IMR-90 (cell line): ENCODE measurements around the gene LTBP2. TPM values are rescaled to one million over a fixed set of nuclear protein-coding genes. Genes with fewer than 3 reads are reported as not detected.

ENCODE experiments used
- ATAC-seq: fragments of 200-7000 bp; cut with Tn5 transposase; 2 replicates; pipeline ENCODE4 v1.9.1; 2020; ENCODE audit warnings: low read depth, mild to moderate bottlenecking, moderate library complexity
- BruUV-seq: library from RNA; stranded (reverse); fragments of 400-500 nt; replicated peaks from 2 replicates; lab custom pipeline; 2021; lab: Mats Ljungman, UMichigan
- CTCF ChIA-PET: fragments of 300-600 bp; formaldehyde crosslinking; extraction: SDS; loops from one replicate; lab custom pipeline; 2021; ENCODE audit warnings: antibody characterized with exemption; lab: Yijun Ruan, JAX
- POLR2A ChIA-PET: fragments of 300-600 bp; sonication (Branson Sonifier 250); formaldehyde crosslinking; loops from one replicate; lab custom pipeline; 2022; ENCODE audit warnings: antibody characterized with exemption; ENCODE audit not compliant: unreplicated experiment; lab: Charles Lee
- DNase-seq: peaks from one replicate; pipeline ENCODE4 v3.0.0; 2013
- H2AFZ ChIP-seq: replicated peaks from 2 replicates; pipeline ENCODE3; 2013; ENCODE audit warnings: low read length, mild to moderate bottlenecking; ENCODE audit not compliant: poor library complexity
- H2AK5ac ChIP-seq: 2 replicates; pipeline ENCODE4 v1.6.1; 2013; ENCODE audit warnings: low read depth, low read length, inconsistent platforms
- H2AK9ac ChIP-seq: replicated peaks from 2 replicates; pipeline ENCODE3; 2013; ENCODE audit warnings: mild to moderate bottlenecking, low read depth, low read length, moderate library complexity; ENCODE audit not compliant: poor library complexity
- H2BK120ac ChIP-seq: 2 replicates; pipeline ENCODE4 v1.6.1; 2013; ENCODE audit warnings: low read depth, low read length, inconsistent platforms
- H2BK15ac ChIP-seq: 3 replicates; pipeline ENCODE4 v1.6.1; 2013; ENCODE audit warnings: low read depth, low read length, inconsistent platforms
- H2BK20ac ChIP-seq: 2 replicates; pipeline ENCODE4 v1.6.1; 2013; ENCODE audit warnings: low read depth, mild to moderate bottlenecking, inconsistent platforms, low read length, moderate library complexity
- H2BK5ac ChIP-seq: 2 replicates; pipeline ENCODE4 v1.6.1; 2013; ENCODE audit warnings: mild to moderate bottlenecking, low read depth, low read length, inconsistent platforms; ENCODE audit not compliant: poor library complexity, severe bottlenecking
- H3K14ac ChIP-seq: replicated peaks from 2 replicates; pipeline ENCODE4 v1.6.1; 2013; ENCODE audit warnings: low read depth, low read length, inconsistent platforms
- H3K18ac ChIP-seq: 2 replicates; pipeline ENCODE4 v1.6.1; 2013; ENCODE audit warnings: low read depth, low read length, control low read depth
- H3K23ac ChIP-seq: 2 replicates; pipeline ENCODE4 v1.6.1; 2013; ENCODE audit warnings: low read depth, low read length, inconsistent platforms
- H3K27ac ChIP-seq: 2 replicates; pipeline ENCODE4 v1.5.1; 2013; ENCODE audit warnings: mild to moderate bottlenecking, control low read depth, low read length; ENCODE audit not compliant: insufficient read depth
- H3K27me3 ChIP-seq: 2 replicates; pipeline ENCODE4 v1.6.1; 2013; ENCODE audit warnings: low read length; ENCODE audit not compliant: control insufficient read depth, insufficient read depth
- H3K36me3 ChIP-seq: 2 replicates; pipeline ENCODE4 v1.6.1; 2013; ENCODE audit warnings: low read length, mixed read lengths; ENCODE audit not compliant: control insufficient read depth, insufficient read depth
- H3K4ac ChIP-seq: 2 replicates; pipeline ENCODE4 v1.6.1; 2013; ENCODE audit warnings: low read depth, low read length, inconsistent platforms
- H3K4me1 ChIP-seq: 2 replicates; pipeline ENCODE4 v1.6.1; 2013; ENCODE audit warnings: low read length, mixed read lengths; ENCODE audit not compliant: control insufficient read depth, insufficient read depth
- H3K4me2 ChIP-seq: 2 replicates; pipeline ENCODE4 v1.6.1; 2013; ENCODE audit warnings: low read depth, mild to moderate bottlenecking, control low read depth, low read length, moderate library complexity
- H3K4me3 ChIP-seq: 2 replicates; pipeline ENCODE4 v1.5.1; 2013; ENCODE audit warnings: low read depth, mild to moderate bottlenecking, control low read depth, low read length, moderate library complexity; ENCODE audit not compliant: insufficient read depth
- H3K56ac ChIP-seq: 2 replicates; pipeline ENCODE4 v1.6.1; 2013; ENCODE audit warnings: low read length, inconsistent platforms; ENCODE audit not compliant: insufficient read depth; ENCODE audit errors: extremely low read depth
- H3K79me1 ChIP-seq, 2 experiments: 2 replicates each; pipeline ENCODE4 v1.6.1; 2013; ENCODE audit warnings: low read length in 2 of 2, inconsistent platforms in 1 of 2, low read depth in 1 of 2
- H3K9ac ChIP-seq: 2 replicates; pipeline ENCODE4 v1.6.1; 2013; ENCODE audit warnings: low read depth, low read length, control low read depth
- H3K9me1 ChIP-seq: 2 replicates; pipeline ENCODE4 v1.6.1; 2013; ENCODE audit warnings: low read length, inconsistent platforms; ENCODE audit not compliant: insufficient read depth
- H3K9me3 ChIP-seq: 2 replicates; pipeline ENCODE4 v1.6.1; 2013; ENCODE audit warnings: low read length; ENCODE audit not compliant: control insufficient read depth, insufficient read depth
- H4K20me1 ChIP-seq: 2 replicates; pipeline ENCODE4 v1.6.1; 2013; ENCODE audit warnings: low read length, inconsistent platforms; ENCODE audit not compliant: insufficient read depth
- H4K5ac ChIP-seq: 2 replicates; pipeline ENCODE4 v1.6.1; 2013; ENCODE audit warnings: mild to moderate bottlenecking, low read depth, low read length, control low read depth
- H4K8ac ChIP-seq, 2 experiments: 2 replicates each; pipeline ENCODE4 v1.6.1; 2013; ENCODE audit warnings: low read depth in 2 of 2, low read length in 2 of 2, control low read depth in 1 of 2, inconsistent platforms in 1 of 2
- H4K91ac ChIP-seq: 2 replicates; pipeline ENCODE4 v1.6.1; 2013; ENCODE audit warnings: low read depth, low read length, inconsistent platforms; ENCODE audit not compliant: insufficient read depth
- BHLHE40 ChIP-seq: fragments of 150-350 bp; IDR thresholded peaks from 2 replicates; pipeline ENCODE4 v1.6.1; 2016; ENCODE audit warnings: mild to moderate bottlenecking, low read depth, low read length
- CEBPB ChIP-seq: IDR thresholded peaks from 2 replicates; pipeline ENCODE4 v1.6.1; 2012; ENCODE audit warnings: low read depth, low read length, improper control_type of control experiment
- CHD1 ChIP-seq: IDR thresholded peaks from 2 replicates; pipeline ENCODE4 v1.6.1; 2012; ENCODE audit warnings: low read depth, low read length, improper control_type of control experiment
- MAFK ChIP-seq: IDR thresholded peaks from 2 replicates; pipeline ENCODE4 v1.6.1; 2012; ENCODE audit warnings: low read depth, low read length, improper control_type of control experiment
- MAZ ChIP-seq: IDR thresholded peaks from 2 replicates; pipeline ENCODE4 v1.6.1; 2012; ENCODE audit warnings: low read depth, mild to moderate bottlenecking, low read length, improper control_type of control experiment, moderate library complexity, borderline replicate concordance
- MXI1 ChIP-seq: IDR thresholded peaks from 2 replicates; pipeline ENCODE4 v1.6.1; 2012; ENCODE audit warnings: low read depth, mild to moderate bottlenecking, low read length, moderate library complexity, borderline replicate concordance
- NFE2L2 ChIP-seq: fragments of 150-350 bp; IDR thresholded peaks from 2 replicates; pipeline ENCODE4 v1.6.1; 2016; ENCODE audit warnings: low read depth, mild to moderate bottlenecking, low read length
- POLR2A ChIP-seq: IDR thresholded peaks from 2 replicates; pipeline ENCODE4 v1.6.1; 2012; ENCODE audit warnings: mild to moderate bottlenecking, low read depth, low read length
- RAD21 ChIP-seq: IDR thresholded peaks from 2 replicates; pipeline ENCODE4 v1.6.1; 2012; ENCODE audit warnings: low read length, improper control_type of control experiment
- RCOR1 ChIP-seq: IDR thresholded peaks from 2 replicates; pipeline ENCODE4 v1.6.1; 2012; ENCODE audit warnings: mild to moderate bottlenecking, low read length, improper control_type of control experiment; ENCODE audit not compliant: insufficient replicate concordance
- RFX5 ChIP-seq: IDR thresholded peaks from 2 replicates; pipeline ENCODE4 v1.8.0; 2012; ENCODE audit warnings: low read depth, mild to moderate bottlenecking, low read length, moderate library complexity
- SMC3 ChIP-seq: fragments of 150-350 bp; IDR thresholded peaks from 2 replicates; pipeline ENCODE4 v1.6.1; 2016; ENCODE audit warnings: low read depth, mild to moderate bottlenecking, antibody characterized with exemption, low read length, moderate library complexity
- WGBS, 2 experiments: methylation state at CpG; one replicate each; pipeline versions ENCODE4 v1.1.5 to v1.1.7; 2013; ENCODE audit warnings: missing lambda C conversion rate in 2 of 2; ENCODE audit not compliant: insufficient read length in 1 of 2; ENCODE audit errors: extremely low coverage in 2 of 2; 5-methylcytosine and 5-hydroxymethylcytosine counted together
- dilution Hi-C: fragments of 300-500 bp; cut with HindIII; formaldehyde crosslinking; loops from one replicate; pipeline ENCODE4 v1.14.3; 2018; ENCODE audit warnings: low sequenced_read_pairs; ENCODE audit not compliant: unreplicated experiment
- in situ Hi-C: fragments of 300-500 bp; cut with MboI; formaldehyde crosslinking; loops from 3 replicates; pipeline ENCODE4 v1.14.3; 2019; ENCODE audit warnings: low sequenced_read_pairs, inconsistent platforms, mixed read lengths
- intact Hi-C: fragments of 100-400 bp; cut with micrococcal nuclease; formaldehyde crosslinking; loops from 2 replicates; pipeline ENCODE4 v1.10.0; 2022
- polyA plus RNA-seq, 3 experiments: library from polyadenylated mRNA; depleted of rRNA; stranded (reverse); fragments of >200 nt; gene quantifications; 2 replicates each; pipeline ENCODE4 v1.2.3, GENCODE V29; 2012; ENCODE audit warnings: low replicate concordance in 1 of 3
- total RNA-seq: library from RNA; depleted of rRNA; stranded (reverse); fragments of >200 nt; gene quantifications from 2 replicates; pipeline ENCODE4 v1.2.3, GENCODE V29; 2012
- TF ChIP-seq, protein P1 (sequence below): fragments of 150-350 bp; IDR thresholded peaks from 2 replicates; pipeline ENCODE4 v1.6.1; 2016; ENCODE audit warnings: low read depth, mild to moderate bottlenecking, low read length, moderate library complexity, borderline replicate concordance
- TF ChIP-seq, protein P2 (sequence below): conservative IDR thresholded peaks from 2 replicates; pipeline ENCODE4 v1.5.1; 2012; ENCODE audit warnings: mild to moderate bottlenecking, low read depth, low read length, improper control_type of control experiment

The LTBP2 gene
- total and polyA plus RNA-seq, 2 of the 4 experiments (the other 2 are of a cell fraction), result 23.8 to 79.3 TPM

DNA sequence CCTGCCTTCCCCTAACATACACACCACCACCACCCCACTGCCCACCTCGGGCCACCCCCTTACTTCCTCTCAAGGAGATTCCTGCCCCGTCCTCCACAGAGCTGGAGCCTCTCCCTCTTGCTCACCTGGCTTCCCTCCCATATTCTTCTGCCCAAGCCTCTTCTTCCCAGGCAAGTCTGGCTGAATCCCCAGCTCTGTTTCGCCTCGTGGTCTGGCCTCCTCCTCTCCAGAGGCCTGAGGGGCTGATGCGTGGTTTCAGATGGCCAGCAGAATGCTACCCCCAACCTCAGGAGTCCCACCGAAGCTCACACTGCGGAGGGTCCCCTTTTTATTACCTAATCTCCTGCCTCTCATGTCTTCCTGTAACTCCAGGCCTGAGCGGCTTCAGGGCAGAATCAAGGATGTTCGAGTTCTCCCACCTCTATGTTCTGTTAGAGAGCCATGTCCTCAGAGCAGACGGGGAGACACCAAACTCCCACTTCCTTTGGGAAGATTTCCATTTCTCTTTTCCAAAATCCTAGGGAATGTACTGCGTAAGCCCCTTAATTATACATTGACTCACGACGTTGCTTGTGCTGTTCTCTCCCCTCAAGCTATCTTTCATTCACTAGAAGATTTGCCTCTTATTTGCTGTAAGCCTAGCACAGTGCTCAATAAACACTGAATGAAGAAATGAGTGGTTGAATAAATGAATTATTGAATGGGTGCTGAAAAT is 33.9 kb upstream of the LTBP2 start:
- Histone ChIP-seq H4K8ac (no peak overlapping the region), H3K79me1 (0 out of 4 replicates have a peak, but pooled peaks cover 0 to 4% of the 10 kb centered on the region in 2 experiments), H3K36me3 (no peaks in the 10 kb centered on the region), H3K18ac (no peak overlapping the region), H3K23ac (no peak overlapping the region), H2AK9ac (peak overlapping the region; percentile 18), H2BK120ac (no peak overlapping the region), H3K4me1 (peaks cover 32% of the 10 kb centered on the region), H3K56ac (no peak overlapping the region), H4K20me1 (no peaks in the 10 kb centered on the region), H2BK15ac (no peak overlapping the region), H3K4me3 (no peak overlapping the region), H3K9me3 (no peaks in the 10 kb centered on the region), H3K4ac (no peak overlapping the region; the same call in 1 of the 2 replicates), H3K14ac (no peak overlapping the region), H2BK5ac (no peak overlapping the region), H3K9me1 (peaks cover 23% of the 10 kb centered on the region), H2BK20ac (no peak overlapping the region), H2AK5ac (peak overlapping the region; percentile 16), H3K4me2 (no peak overlapping the region), H3K27ac (no peak overlapping the region), H4K5ac (no peak overlapping the region), H4K91ac (no peak overlapping the region), H3K9ac (no peak overlapping the region), H3K27me3 (no peaks in the 10 kb centered on the region), H2AFZ (peak overlapping the region; percentile 28)
- ChIA-PET POLR2A (no interaction called here), CTCF (no interaction called here)
- no peak for DNase-seq
- BruUV-seq, result no TSS peak
- in situ Hi-C loops, result no loop called here
- intact Hi-C loops, result no loop called here
- dilution Hi-C loops, result no loop called here
- 77% methylated on average over 6 of the region's 13 CpGs; no CpG with 5 or more reads in 1 of the 2 experiments for WGBS, 2 experiments
- TF ChIP-seq, protein P1, sequence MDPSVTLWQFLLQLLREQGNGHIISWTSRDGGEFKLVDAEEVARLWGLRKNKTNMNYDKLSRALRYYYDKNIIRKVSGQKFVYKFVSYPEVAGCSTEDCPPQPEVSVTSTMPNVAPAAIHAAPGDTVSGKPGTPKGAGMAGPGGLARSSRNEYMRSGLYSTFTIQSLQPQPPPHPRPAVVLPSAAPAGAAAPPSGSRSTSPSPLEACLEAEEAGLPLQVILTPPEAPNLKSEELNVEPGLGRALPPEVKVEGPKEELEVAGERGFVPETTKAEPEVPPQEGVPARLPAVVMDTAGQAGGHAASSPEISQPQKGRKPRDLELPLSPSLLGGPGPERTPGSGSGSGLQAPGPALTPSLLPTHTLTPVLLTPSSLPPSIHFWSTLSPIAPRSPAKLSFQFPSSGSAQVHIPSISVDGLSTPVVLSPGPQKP, result no peak
- no peak for TF ChIP-seq MXI1
- no peak for TF ChIP-seq RAD21
- TF ChIP-seq, protein P2, sequence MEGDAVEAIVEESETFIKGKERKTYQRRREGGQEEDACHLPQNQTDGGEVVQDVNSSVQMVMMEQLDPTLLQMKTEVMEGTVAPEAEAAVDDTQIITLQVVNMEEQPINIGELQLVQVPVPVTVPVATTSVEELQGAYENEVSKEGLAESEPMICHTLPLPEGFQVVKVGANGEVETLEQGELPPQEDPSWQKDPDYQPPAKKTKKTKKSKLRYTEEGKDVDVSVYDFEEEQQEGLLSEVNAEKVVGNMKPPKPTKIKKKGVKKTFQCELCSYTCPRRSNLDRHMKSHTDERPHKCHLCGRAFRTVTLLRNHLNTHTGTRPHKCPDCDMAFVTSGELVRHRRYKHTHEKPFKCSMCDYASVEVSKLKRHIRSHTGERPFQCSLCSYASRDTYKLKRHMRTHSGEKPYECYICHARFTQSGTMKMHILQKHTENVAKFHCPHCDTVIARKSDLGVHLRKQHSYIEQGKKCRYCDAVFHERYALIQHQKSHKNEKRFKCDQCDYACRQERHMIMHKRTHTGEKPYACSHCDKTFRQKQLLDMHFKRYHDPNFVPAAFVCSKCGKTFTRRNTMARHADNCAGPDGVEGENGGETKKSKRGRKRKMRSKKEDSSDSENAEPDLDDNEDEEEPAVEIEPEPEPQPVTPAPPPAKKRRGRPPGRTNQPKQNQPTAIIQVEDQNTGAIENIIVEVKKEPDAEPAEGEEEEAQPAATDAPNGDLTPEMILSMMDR, result no peak
- TF ChIP-seq MAZ, result no peak
- no peak for TF ChIP-seq CHD1
- TF ChIP-seq RFX5, result no peak
- no peak for TF ChIP-seq BHLHE40
- no peak for TF ChIP-seq CEBPB
- no peak for TF ChIP-seq NFE2L2
- TF ChIP-seq RCOR1, result no peak
- no peak for TF ChIP-seq SMC3
- TF ChIP-seq MAFK, result no peak
- no peak for TF ChIP-seq POLR2A
- no peak for ATAC-seq
